GM19351 (cell line): ENCODE data around the gene OSTN.
"Not testable (repeated sequence)": the region's sequence is repeated elsewhere in the genome, so short reads cannot be mapped to it uniquely, and the experiment has no call there.

Experiments
- ATAC-seq: cut with Tn5 transposase; IDR thresholded peaks from one replicate; pipeline ENCODE4 v1.9.1; 2021; ENCODE audit warnings: mild to moderate bottlenecking, moderate library complexity; ENCODE audit not compliant: unreplicated experiment

The OSTN gene, protein sequence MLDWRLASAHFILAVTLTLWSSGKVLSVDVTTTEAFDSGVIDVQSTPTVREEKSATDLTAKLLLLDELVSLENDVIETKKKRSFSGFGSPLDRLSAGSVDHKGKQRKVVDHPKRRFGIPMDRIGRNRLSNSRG

DNA sequence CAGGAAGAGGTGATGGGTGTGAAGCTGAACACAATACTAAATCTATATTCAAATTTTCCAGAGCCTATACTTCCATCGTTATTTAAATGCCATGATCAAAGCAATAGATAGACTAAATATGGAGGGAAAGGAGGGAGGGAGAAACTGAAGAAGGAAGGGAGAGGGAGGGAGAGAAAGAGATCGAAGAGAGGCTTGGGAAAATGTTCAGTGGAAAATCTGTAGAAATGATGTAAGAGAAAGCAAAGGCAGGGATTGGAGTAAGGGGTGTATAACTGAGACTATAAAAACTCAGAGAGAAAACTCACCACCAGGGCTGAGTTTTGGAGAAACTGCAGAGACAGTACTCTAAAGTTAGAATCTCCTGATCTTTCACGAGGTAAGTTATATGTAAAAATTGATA lies at the start of gene OSTN:
OSTN (plus strand) TSS at position 310 of the 400 bp plus-strand sequence. CDS start 13,292 bp downstream, outside the sequence.
- ATAC-seq, result no peak

DNA sequence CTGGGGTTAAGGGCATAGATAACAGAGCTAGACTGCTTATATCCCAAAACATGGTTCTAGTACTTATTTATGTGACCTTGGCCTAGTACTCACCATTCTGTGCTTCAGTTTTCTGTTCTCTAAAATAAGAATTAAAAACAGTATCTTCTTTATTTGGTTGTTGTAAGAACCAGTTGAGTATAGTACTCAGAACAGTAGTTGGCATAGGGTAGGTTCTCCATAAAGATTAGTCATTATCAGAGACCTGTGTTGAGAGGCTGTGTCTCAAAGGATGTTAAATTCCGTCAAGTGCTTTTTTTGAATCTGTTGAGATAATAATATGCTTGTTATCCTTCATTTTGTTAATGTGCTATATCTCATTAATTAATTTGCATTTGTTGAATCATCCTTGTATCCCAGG lies 47.4 kb upstream of the OSTN start:
- no peak for ATAC-seq

DNA sequence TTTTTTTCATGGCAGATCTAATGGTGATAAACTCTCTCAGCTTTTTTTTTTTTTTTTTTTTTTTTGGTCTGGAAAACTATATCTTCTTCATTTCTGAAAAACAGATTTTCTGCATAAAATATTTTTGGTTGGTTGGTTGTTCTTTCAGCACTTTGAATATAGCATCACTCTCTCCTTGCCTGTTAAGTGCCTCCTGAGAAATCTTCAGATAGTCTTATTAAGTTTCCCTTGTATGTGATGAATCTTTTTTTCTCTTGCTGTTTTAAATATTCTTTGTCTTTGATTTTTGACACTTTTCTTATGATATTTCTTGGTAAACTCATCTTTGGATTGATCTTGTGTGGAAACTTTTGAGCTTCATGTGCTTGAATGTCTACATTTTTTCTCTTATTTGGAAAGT lies 44.2 kb upstream of the OSTN start:
- no peak for ATAC-seq

DNA sequence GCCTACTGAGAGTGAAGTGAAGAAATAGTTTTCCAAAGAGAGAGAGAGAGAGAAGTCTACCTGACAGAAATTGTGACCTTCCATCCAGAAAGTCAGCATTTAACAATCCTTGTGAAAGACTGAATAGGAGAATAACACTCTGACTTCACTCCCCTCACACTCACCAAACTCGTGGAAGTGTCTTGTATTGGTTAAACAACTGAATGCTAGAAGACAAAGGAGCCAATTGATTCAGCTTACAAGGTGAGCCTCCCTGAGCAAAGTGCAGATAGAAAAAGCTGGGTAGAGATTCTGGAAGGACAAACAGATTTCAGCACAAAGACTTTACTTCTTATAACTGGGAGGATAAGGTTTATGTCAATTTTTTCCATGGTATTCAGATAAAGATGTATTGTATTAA lies 40.8 kb upstream of the OSTN start:
- no peak for ATAC-seq

DNA sequence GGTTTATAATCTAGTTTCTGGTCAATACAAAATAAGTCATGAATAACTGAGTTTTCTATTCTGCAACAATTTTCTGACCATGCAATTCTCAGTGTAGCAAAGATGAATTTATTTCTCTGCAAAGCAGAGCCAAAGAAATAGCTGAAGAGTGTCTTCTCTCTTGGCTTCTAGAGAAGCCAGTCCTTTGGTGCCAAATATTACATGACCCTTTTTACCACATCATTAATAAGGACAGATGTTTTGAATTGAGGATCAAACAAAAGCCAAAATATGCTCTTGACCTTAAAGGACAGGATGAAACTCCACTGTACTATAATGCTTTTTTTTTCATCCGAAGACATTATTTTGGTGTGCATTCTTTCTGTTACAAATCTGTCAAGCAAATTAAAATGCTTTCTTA lies 40.2 kb upstream of the OSTN start:
- ATAC-seq, result no peak

DNA sequence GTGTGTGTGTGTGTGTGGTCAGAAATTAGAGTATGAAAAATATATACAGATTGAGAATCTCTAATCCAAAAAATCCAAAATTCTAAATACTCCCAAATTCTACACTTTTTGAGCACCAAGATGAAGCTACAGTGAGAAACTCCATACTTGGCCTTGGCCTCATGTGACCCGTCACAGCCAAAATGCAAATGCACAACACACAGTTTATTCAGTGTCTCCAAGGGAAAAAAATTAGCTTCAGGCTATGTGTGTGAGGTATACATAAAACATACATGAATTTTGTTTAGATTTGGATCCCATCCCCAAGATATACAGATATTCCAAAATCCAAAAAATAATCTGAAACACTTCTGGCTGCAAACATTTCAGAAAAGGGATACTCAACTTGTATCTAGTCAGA lies 33.2 kb upstream of the OSTN start:
- ATAC-seq, result no peak

DNA sequence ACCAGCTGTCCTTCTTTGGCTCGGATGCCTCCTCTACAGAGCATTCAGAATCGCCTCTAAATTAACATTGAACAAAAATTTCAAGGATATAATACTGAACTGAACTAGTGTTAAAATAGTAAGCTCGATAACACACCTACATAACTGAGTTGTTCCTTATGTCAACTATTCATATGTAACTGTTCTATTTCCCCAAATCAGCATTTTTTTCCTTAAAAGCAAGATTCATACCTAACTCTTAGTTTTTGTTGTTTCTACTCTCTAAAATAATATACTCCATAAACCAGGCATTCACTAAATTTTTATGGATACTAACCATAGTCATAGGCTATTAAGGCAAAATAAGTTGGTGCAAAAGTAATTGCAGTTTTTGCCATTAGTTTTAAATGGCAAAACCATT lies 32.7 kb upstream of the OSTN start:
- ATAC-seq, result no peak

DNA sequence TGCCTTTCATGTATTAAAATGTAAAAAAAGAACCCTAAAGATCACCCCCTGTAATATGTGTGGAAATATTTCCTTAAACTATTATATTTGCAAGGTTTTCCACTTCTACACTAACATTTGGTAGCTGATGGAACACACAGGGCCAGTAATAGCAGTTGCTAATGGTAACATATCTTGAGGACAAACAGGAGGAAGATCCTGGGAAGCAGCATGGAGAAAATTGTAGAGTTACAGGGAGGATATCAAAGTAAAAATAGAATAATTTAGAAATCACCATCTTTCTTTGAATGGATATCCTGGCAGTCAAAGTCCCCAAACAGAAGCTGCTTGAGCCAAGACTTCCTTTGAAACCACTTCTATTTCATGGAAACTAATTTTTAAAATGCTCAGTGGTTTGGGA lies 29.5 kb upstream of the OSTN start:
- ATAC-seq, result no peak

DNA sequence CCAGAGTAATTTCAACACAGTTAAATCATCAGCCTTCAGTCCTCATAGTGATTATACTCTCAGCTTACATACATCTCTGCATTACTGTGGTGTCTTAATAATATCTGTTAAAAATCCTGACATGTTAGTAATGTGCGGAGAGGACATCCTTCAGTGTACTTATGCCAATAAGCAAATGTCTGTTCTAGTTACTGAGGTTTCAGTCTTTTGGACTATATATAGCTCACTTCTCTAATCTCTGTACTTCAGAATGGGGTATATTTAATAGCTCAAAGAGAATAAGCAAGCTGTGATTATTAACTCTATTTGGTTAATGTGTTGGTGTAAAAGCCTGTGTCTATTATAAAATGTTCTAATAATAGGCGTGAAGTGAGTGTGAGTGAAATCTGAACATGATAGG lies 28.9 kb upstream of the OSTN start:
- peak; percentile 78 for ATAC-seq

DNA sequence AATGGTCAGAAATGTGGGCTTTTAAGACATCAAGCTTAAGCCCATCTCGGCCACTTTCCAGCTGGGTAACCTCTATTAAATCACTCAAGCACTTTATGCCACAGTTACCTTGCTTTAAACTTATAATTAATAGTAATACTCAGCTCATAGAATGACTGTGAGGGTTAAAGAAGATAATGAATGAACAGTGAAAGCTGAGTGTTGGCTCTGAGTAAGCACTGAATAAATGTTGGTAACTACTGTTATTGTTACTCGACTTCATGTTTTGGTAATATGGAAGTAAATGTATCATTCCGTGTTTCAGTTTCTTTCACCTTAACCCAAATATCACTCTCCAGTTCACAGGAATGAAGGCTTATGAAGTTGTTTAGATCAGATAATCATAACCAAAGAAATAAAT lies 23.9 kb upstream of the OSTN start:
- no peak for ATAC-seq

DNA sequence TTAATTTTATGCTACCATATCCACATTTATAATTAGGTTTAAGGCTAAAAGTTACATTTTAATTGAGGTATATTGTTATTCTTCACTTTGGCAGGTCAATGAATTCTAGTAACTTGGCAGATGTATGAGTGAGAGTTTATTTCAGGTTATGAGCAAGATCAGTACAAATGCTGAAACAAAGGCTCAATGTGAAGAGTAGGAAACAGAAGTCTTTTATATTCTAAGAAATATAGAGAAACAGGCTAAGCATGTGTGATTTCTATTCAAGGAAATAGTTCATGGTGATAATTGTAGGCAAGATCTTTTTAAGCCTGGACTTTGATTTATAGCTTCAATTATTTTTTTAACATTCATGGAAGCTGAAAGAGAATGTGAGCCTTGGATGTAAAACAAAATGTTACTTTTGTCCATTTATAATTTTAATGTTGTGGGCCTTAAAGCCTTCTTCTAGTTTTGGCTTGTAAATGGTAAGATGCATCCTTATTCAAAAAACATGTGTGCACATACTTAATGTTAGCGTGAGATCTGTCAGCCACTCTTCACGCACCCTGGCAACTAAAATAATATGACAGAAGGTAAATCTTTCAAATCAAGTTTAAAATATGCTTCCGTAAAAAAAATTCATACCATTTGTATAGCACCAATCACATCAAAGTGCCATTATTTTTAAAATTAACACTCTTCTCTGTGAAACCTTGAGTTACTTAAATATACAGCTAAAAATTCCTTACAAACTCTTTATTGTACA lies 22.8 kb upstream of the OSTN start:
- no peak for ATAC-seq

DNA sequence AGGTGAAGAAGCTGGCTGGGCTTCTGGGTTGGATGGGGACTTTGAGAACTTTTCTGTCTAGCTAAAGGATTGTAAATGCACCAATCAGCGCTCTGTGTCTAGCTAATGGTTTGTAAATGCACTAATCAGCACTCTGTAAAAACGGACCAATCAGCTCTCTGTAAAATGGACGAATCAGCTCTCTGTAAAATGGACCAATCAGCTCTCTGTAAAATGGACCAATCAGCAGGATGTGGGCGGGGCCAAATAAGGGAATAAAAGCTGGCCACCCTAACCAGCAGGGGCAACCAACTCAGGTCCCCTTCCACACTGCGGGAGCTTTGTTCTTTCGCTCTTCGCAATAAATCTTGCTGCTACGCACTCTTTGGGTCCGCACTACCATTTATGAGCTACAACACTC lies 13.7 kb upstream of the OSTN start:
- not testable (repeated sequence) for ATAC-seq

DNA sequence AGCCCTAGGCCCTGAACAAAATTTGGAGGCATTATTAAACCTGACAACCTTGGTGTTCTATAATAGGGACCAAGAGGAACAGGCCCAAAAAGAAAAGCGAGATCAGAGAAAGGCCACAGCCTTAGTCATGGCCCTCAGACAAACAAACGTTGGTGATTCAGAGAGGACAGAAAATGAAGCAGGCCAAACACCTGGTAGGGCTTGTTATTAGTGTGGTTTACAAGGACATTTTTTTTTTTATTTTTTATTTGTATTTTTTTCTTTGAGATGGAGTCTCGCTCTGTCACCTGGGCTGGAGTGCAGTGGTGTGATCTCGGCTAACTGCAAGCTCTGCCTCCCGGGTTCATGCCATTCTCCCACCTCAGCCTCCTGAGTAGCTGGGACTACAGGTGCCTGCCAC lies 10.8 kb upstream of the OSTN start:
- not testable (repeated sequence) for ATAC-seq

DNA sequence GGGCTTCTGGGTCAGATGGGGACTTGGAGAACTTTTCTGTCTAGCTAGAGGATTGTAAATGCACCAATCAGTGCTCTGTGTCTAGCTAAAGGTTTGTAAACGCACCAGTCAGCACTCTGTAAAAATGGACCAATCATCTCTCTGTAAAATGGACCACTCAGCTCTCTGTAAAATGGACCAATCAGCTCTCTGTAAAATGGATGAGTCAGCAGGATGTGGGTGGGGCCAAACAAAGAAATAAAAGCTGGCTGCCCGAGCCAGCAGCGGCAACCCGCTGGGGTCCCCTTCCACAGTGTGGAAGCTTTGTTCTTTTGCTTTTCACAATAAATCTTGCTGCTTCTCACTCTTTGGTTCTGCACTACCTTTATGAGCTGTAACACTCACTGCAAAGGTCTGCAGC lies 6.8 kb upstream of the OSTN start:
- not testable (repeated sequence) for ATAC-seq

DNA sequence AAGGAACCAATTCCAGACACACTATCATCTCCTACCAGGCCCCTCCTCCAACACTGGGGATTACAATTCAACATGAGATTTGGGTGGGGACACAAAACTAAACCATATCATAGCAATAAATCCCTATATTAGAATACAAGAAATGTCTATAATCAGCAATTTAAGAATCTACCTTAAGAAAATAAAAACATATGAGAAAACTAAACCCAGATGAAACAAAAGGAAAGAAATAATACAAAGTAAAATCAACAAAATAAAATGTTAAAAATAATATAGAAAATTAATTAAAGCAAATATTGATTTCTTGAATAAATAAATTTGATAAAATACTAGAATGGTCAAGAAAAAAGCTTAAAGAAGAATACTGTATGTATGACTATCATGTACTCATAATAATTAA lies 6.1 kb upstream of the OSTN start:
- no peak for ATAC-seq

DNA sequence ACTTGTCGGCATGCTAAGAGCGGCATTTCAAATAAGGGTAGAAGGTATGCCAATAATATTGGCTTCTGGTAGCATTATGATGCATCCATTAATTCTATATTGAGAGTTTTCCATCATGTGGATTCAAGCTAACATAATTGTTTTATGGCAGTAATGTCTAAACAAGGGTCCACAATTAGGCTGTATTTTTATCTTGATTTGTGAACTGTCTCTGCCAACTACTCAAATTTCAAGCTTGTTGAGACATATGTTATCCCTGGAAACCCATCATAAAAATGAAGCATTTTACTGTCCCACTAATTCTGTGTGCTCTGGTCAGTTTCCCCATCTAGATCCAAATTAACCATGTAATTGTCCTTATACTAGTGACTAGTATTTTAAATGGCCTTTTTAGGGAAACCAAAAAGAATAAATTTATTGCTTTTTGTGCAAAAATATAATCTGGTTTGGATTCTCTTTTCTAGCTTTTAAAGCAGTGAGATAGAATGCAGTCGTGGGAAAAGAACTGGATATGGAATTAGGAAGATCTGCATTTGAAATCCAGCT lies 1.2 kb upstream of the OSTN start:
- ATAC-seq, result no peak

DNA sequence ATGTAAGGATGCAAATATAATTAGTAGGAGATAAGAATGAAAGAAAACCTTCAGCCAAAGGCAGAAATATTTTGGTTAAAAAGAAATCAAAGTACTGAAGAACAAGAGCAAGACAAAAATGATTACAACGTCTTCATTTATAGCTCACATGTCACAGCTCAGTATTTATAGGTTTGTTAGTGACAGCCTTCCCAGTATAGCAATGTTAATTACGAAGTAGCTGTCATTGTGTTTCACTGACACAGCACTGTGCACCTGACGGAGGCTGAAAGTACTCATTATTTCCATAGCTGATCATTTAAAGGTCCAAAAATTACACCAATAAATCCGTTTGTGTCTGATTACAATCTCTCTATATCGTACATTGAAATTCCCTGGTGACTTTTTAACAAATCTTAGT lies 561 bp upstream of the OSTN start:
- no peak for ATAC-seq

DNA sequence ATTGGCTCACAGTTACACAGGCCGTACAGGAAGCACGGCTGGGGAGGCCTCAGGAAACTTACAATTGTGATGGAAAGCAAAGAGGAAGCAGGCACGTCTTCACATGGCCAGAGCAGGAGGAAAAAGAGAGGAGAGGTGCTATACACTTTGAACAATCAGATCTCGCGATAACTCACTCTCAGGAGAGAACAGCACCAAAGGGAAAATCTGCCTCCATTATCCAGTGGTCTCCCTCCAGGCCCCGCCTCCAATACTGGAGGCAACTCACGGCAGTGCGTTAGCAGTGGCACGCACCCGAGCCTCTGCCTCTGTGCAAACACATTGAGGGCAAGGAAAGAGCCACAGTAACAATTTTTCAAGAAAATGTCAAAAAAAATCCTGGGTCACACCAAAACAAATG lies 11.0 kb downstream of the OSTN start:
- no peak for ATAC-seq

DNA sequence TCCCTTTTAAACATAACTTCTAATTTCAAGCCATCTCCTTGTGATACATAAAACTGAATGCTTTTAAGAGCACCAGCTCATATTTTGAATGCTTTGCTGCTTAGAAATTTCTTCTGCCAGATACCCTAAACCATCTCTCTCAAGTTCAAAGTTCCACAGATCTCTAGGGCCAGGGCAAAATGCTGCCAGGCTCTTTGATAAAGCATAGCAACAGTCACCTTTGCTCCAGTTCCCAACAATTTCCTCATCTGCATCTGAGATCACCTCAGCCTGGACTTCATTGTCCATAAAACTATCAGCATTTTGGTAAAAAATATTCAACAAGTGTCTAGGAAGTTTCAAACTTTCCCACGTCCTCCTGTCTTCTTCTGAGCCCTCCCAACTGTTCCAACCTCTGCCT lies 17.5 kb downstream of the OSTN start:
- no peak for ATAC-seq

DNA sequence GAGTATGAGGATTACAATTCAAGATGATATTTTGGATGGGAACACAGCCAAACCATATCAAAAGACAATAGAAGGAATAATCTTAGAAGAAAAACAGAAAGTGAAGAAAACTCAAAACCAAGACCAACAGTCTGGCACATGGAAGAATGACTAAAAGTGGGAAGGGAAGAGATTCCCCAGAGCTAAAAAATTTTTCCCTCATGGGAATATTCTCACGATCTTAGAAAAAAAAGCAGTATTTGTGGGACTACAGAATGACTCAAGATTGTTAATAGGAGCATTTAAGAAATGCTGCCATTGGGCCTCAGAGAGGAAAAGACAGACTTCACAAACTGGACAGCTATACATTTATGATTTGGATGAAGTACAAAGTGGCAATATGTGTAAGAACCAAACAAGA lies 18.3 kb downstream of the OSTN start:
- no peak for ATAC-seq

DNA sequence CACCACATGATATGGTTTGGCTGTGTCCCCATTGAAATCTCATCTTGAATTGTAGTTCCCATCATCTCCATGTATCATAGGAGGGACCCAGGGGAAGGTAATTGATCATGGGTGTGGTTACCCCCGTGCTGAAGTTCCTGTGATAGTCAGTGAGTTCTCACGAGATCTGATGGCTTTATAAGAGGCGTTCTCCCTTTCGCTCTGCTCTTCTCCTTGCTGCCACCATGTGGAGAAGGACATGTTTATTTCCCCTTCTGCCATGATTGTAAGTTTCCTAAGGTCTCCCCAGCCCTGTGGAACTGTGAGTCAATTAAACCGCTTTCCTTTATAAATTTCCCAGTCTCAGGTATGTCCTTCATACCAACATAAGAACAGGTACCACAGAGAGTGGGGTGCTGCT lies 21.9 kb downstream of the OSTN start:
- no peak for ATAC-seq

DNA sequence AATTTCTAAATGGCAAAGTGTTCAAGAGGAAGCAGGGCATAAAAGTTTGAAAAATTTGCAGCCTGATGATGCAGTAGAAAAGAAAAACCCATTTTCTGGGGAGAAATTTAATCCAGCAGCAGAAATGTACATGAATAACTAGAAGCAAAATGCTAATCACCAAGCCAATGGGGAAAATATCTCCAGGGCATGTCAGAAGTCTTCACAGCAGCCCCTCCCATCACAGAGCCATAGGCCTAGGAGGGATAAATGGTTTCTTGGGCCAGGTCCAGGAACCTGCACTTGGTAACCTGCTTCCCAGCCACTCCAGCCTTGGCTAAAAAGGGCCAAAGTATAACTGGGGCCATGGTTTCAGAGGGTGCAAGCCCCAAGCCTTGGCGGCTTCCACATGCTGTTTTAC lies 22.6 kb downstream of the OSTN start:
- ATAC-seq, result no peak

DNA sequence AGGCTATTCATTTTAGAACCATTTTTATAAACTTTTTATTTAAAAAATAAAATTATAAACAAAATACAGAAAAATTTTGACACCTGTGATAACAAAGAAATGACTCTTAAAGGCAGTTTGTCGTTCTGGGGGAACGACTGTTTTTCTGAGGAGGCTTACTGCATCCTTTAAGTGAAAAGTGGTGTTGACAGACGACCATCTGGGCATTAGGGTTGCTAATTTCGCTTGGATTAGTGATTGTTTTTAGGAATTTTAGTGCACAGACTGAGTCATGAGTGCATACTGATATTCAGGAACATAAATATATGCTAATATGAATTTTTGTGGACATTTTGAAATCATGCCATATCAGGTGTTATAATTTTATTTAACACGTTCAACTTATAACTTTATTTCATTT lies 28.5 kb downstream of the OSTN start:
- ATAC-seq, result no peak
